GM12878 (cell line): ENCODE results near the gene HMGCR.

Experiments
- BCL11A ChIP-seq: IDR thresholded peaks from 2 replicates; pipeline ENCODE4 v1.6.1; 2011; ENCODE audit warnings: low read depth, low read length
- CEBPB ChIP-seq, 2 experiments: fragments of 150-350 bp in 1 of 2; IDR thresholded peaks; 2 replicates each; pipeline ENCODE4 v1.6.1; 2012 to 2014; ENCODE audit warnings: low read depth in 2 of 2, low read length in 2 of 2, borderline replicate concordance in 1 of 2, inconsistent platforms in 1 of 2
- CHD2 ChIP-seq: IDR thresholded peaks from 2 replicates; pipeline ENCODE4 v1.6.1; 2011; ENCODE audit warnings: low read depth, low read length, improper control_type of control experiment, borderline replicate concordance
- CTCF ChIP-seq, 3 experiments: IDR thresholded peaks in 2 of 3; conservative IDR thresholded peaks in 1 of 3; 2 replicates each; pipeline ENCODE4 v1.5.1; 2011; ENCODE audit warnings: low read depth in 3 of 3, low read length in 3 of 3, mild to moderate bottlenecking in 3 of 3, control low read depth in 2 of 3, moderate library complexity in 2 of 3, inconsistent platforms in 1 of 3, mixed read lengths in 1 of 3; ENCODE audit not compliant: control insufficient read depth in 2 of 3, insufficient read depth in 1 of 3; ENCODE audit errors: extremely low read depth in 1 of 3
- EGR1 ChIP-seq, 2 experiments: IDR thresholded peaks; 1 replicate in 1 of 2; 2 replicates in 1 of 2; pipeline ENCODE4 v1.6.1; 2011 to 2012; ENCODE audit warnings: low read depth in 2 of 2, low read length in 2 of 2, borderline replicate concordance in 1 of 2, mild to moderate bottlenecking in 1 of 2, moderate library complexity in 1 of 2
- JUNB ChIP-seq: IDR thresholded peaks from 2 replicates; pipeline ENCODE4 v1.6.1; 2016; ENCODE audit warnings: antibody characterized with exemption, mild to moderate bottlenecking
- NBN ChIP-seq: fragments of 450-650 bp; IDR thresholded peaks from 2 replicates; pipeline ENCODE4 v1.6.1; 2016
- POLR2A ChIP-seq: IDR thresholded peaks from 2 replicates; pipeline ENCODE4 v1.6.1; 2011; ENCODE audit warnings: low read depth, mild to moderate bottlenecking, low read length
- POLR2AphosphoS5 ChIP-seq: IDR thresholded peaks from 2 replicates; pipeline ENCODE4 v1.6.1; 2011; ENCODE audit warnings: mild to moderate bottlenecking, low read length, inconsistent platforms
- RAD21 ChIP-seq: IDR thresholded peaks from 2 replicates; pipeline ENCODE4 v1.6.1; 2011; ENCODE audit warnings: mild to moderate bottlenecking, low read depth, low read length, moderate library complexity; ENCODE audit not compliant: insufficient read depth
- SIX5 ChIP-seq: IDR thresholded peaks from 2 replicates; pipeline ENCODE4 v1.6.1; 2011; ENCODE audit warnings: mild to moderate bottlenecking, low read depth, low read length, moderate library complexity; ENCODE audit not compliant: severe bottlenecking
- SMC3 ChIP-seq: IDR thresholded peaks from 2 replicates; pipeline ENCODE4 v1.6.1; 2011; ENCODE audit warnings: low read length, improper control_type of control experiment, borderline replicate concordance
- TF ChIP-seq, protein P1 (sequence below): fragments of 450-650 bp; IDR thresholded peaks from 2 replicates; pipeline ENCODE4 v1.6.1; 2017; ENCODE audit warnings: mild to moderate bottlenecking

GRCh38 chr5:75340714-75341478 is 3.9 kb downstream of the HMGCR start:
- TF ChIP-seq CHD2, result no peak
- no peak for TF ChIP-seq SIX5
- no peak for TF ChIP-seq POLR2AphosphoS5
- TF ChIP-seq CTCF (IDR thresholded peaks at IDR 0.05 in 2 of 3, conservative IDR thresholded peaks at IDR 0.05 in 1 of 3; ENCODE audit: control insufficient read depth in 2 of 3, extremely low read depth in 1 of 3, insufficient read depth in 1 of 3, low read depth in 3 of 3, low read length in 3 of 3), result no peak
- no peak for TF ChIP-seq POLR2A
- TF ChIP-seq NBN, result no peak
- TF ChIP-seq, protein P1, sequence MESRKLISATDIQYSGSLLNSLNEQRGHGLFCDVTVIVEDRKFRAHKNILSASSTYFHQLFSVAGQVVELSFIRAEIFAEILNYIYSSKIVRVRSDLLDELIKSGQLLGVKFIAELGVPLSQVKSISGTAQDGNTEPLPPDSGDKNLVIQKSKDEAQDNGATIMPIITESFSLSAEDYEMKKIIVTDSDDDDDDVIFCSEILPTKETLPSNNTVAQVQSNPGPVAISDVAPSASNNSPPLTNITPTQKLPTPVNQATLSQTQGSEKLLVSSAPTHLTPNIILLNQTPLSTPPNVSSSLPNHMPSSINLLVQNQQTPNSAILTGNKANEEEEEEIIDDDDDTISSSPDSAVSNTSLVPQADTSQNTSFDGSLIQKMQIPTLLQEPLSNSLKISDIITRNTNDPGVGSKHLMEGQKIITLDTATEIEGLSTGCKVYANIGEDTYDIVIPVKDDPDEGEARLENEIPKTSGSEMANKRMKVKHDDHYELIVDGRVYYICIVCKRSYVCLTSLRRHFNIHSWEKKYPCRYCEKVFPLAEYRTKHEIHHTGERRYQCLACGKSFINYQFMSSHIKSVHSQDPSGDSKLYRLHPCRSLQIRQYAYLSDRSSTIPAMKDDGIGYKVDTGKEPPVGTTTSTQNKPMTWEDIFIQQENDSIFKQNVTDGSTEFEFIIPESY, result no peak
- TF ChIP-seq EGR1 (IDR thresholded peaks at IDR 0.05; ENCODE audit: borderline replicate concordance in 1 of 2, low read depth in 2 of 2, low read length in 2 of 2), result no peak
- TF ChIP-seq CEBPB (IDR thresholded peaks at IDR 0.05; ENCODE audit: borderline replicate concordance in 1 of 2, low read depth in 2 of 2, low read length in 2 of 2), result no peak
- no peak for TF ChIP-seq BCL11A
- TF ChIP-seq SMC3, result no peak
- TF ChIP-seq JUNB, result no peak
- no peak for TF ChIP-seq RAD21
